ENCODE data around the gene DOCK9.

The DOCK9 gene

GRCh38 chr13:98974053-98974452, 3.8 kb downstream of the DOCK9 start:
- peak; percentile 57 for DNase-seq

GRCh38 chr13:98972627-98973026, 5.2 kb downstream of the DOCK9 start:
- no peak for DNase-seq

- no peak for DNase-seq
Observed at GRCh38 chr13:98972059-98972458, 5.8 kb downstream of the DOCK9 start.

- no peak for DNase-seq
Observed at GRCh38 chr13:98970330-98970729, 7.5 kb downstream of the DOCK9 start.

- DNase-seq: no peak
Observed at GRCh38 chr13:98967491-98967890, 10.4 kb downstream of the DOCK9 start.

GRCh38 chr13:98966019-98966418, 11.8 kb downstream of the DOCK9 start:
- DNase-seq: no peak

- no peak for DNase-seq
Observed at GRCh38 chr13:98965325-98965724, 12.5 kb downstream of the DOCK9 start.

- DNase-seq: no peak
Observed at GRCh38 chr13:98963917-98964316, 13.9 kb downstream of the DOCK9 start.

GRCh38 chr13:98962901-98963590, 14.8 kb downstream of the DOCK9 start:
- no peak for DNase-seq

GRCh38 chr13:98961503-98962105, 16.3 kb downstream of the DOCK9 start:
- DNase-seq: no peak

- DNase-seq: no peak
Observed at GRCh38 chr13:98960606-98961502, 17.0 kb downstream of the DOCK9 start.

GRCh38 chr13:98959786-98960605, 17.9 kb downstream of the DOCK9 start:
- no peak for DNase-seq

GRCh38 chr13:98959291-98959690, 18.6 kb downstream of the DOCK9 start:
- DNase-seq: no peak

- DNase-seq: no peak
Observed at GRCh38 chr13:98958443-98958794, 19.4 kb downstream of the DOCK9 start.

GRCh38 chr13:98957731-98958442, 20.0 kb downstream of the DOCK9 start:
- no peak for DNase-seq

- no peak for DNase-seq
Observed at GRCh38 chr13:98955336-98955735, 22.5 kb downstream of the DOCK9 start.

GRCh38 chr13:98954313-98954712, 23.6 kb downstream of the DOCK9 start:
- DNase-seq: no peak

GRCh38 chr13:98951266-98951665, 26.6 kb downstream of the DOCK9 start:
- no peak for DNase-seq

- DNase-seq: no peak
Observed at GRCh38 chr13:98950705-98951104, 27.2 kb downstream of the DOCK9 start.

- no peak for DNase-seq
Observed at GRCh38 chr13:98947925-98948324, 29.9 kb downstream of the DOCK9 start.

- no peak for DNase-seq
Observed at GRCh38 chr13:98945863-98946605, 31.8 kb downstream of the DOCK9 start.

- DNase-seq: no peak
Observed at GRCh38 chr13:98944336-98944735, 33.5 kb downstream of the DOCK9 start.

Measured in GF-D8 (cell line).